ENCODE measurements around the gene RPS6KA2.

RPS6KA2 gene

GRCh38 chr6:166581091-166581511, 46.0 kb downstream of the RPS6KA2 start:
- CTCF ChIA-PET: no interaction called here
- POLR2A ChIA-PET: no interaction called here
- TF ChIP-seq CTCF (IDR thresholded peaks at IDR 0.05; ENCODE audit: control extremely low read depth, extremely low read depth, low read depth, missing control alignments): no peak
- DNase-seq (ENCODE audit: extremely low spot score): no peak

- no peak for DNase-seq (ENCODE audit: extremely low spot score)
- no peak for TF ChIP-seq CTCF (IDR thresholded peaks at IDR 0.05; ENCODE audit: control extremely low read depth, extremely low read depth, low read depth, missing control alignments)
- POLR2A ChIA-PET: no interaction called here
- CTCF ChIA-PET: no interaction called here
Measured at GRCh38 chr6:166580076-166581050, 46.7 kb downstream of the RPS6KA2 start.

GRCh38 chr6:166579237-166579850, 47.7 kb downstream of the RPS6KA2 start:
- ChIA-PET POLR2A (no interaction called here), CTCF (no interaction called here)
- TF ChIP-seq CTCF (IDR thresholded peaks at IDR 0.05; ENCODE audit: control extremely low read depth, extremely low read depth, low read depth, missing control alignments): no peak
- DNase-seq (ENCODE audit: extremely low spot score): no peak

DNA sequence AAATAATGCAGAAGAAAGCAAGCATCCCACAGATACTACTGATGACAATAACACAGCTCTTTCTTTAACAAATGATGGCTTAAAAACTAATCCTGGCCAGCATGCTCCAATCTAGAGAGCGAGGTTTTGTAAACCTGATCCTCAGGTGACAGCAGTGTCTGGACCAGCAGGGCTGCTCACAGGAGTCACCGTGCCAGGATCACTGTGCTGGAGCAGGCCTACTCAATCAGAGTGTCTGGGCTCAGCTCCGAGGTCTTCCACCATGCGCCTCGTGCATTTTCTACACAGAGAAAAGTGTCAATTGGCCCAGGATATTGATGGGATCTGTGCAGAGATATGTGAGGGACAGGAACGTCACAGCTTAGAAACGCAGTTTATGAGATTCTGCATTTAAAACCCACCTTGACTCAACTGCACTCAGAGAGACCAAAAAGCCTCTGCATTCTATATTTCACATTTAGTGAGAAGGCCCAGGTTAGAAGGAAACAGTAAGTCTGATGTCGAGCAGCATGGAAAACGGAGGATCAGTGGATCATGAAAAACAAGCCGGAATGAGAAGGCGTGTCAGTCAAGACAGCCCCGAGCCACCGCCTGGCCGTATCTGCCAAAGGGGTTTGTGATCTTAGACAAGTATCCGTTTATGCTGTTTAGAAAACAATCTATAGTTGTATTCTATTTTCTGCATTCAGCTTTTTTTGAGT, 48.4 kb downstream of the RPS6KA2 start:
- CTCF ChIA-PET: no interaction called here
- no peak for TF ChIP-seq CTCF (IDR thresholded peaks at IDR 0.05; ENCODE audit: control extremely low read depth, extremely low read depth, low read depth, missing control alignments)
- no peak for DNase-seq (ENCODE audit: extremely low spot score)
- POLR2A ChIA-PET: no interaction called here

DNA sequence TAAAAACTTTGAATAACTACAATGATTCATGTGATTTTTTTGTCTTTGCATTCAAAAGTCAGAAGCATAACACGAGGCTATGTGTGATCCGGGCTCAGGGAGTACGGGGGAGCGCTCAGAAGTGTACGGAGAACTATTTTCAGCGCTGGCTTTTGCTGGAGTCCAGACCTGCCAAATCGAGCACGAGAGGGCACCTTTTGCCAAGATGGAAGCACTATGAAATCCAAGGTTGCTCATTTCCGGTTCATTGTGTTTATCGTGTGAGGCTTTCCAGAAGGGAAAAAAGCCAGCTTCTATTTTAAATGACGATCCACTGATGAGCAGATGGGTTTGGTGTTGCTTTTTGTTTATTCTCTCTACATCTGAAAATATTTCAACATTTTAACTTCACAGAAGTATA, 51.8 kb downstream of the RPS6KA2 start:
- ChIA-PET POLR2A (no interaction called here), CTCF (interaction anchor here (1.3 kb wide), 2 partner anchors 10 to 25 kb away, joined by 3 to 4 read pairs; no protein-coding TSS in a partner anchor)
- no peak for TF ChIP-seq CTCF (IDR thresholded peaks at IDR 0.05; ENCODE audit: control extremely low read depth, extremely low read depth, low read depth, missing control alignments)

DNA sequence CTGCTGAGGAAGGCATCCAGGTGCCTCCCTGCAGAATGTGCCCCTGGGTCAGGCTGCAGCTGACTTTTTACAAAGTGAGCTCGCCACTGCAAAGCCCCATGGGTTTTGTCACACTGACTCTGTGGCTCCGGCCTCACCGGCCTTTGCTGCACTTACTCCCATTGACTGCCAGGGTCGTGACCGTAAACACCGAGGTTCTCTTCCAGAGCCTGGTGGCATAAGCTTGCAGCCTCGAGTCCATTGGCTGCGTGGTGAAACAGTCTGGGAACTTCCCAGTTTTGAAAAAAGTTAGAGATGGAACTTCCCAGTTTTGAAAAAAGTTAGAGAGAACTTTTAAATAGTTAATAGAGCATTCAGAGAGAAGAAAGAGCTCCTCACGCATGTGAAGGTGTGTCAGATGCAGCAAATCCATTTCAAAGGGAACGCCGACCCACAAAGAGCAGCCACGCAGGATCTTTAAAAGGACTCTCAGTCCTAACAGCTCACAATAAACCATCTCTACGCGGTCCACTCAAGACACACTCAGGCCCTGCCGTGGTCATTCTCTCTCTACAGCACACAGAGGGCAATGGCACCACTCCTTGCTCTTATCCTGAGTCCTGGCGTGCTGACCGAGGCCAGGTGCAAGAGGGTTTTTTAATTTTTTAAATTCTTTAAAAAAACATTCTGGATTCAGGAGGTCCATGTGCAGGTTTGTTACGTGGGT, 53.4 kb downstream of the RPS6KA2 start:
- CTCF ChIA-PET: interaction anchor here (1.4 kb wide), 1 partner anchor 18 kb away, joined by 4 read pairs; no protein-coding TSS in a partner anchor
- DNase-seq (ENCODE audit: extremely low spot score): no peak
- POLR2A ChIA-PET: no interaction called here
- TF ChIP-seq CTCF (IDR thresholded peaks at IDR 0.05; ENCODE audit: control extremely low read depth, extremely low read depth, low read depth, missing control alignments): no peak

More for the DNA sequence above, 51.8 kb downstream of the RPS6KA2 start:
- no peak for DNase-seq (ENCODE audit: extremely low spot score)

Data from GM10248 (cell line).